COLO668 (cell line): ENCODE data around the gene MEGF11.
"Not testable (repeated sequence)": the region's sequence is repeated elsewhere in the genome, so short reads cannot be mapped to it uniquely, and the experiment has no call there.

Experiments
- DNase-seq: peaks from one replicate; lab custom pipeline; 2025; ENCODE audit not compliant: unreplicated experiment; lab: John Stamatoyannopoulos, UW

Gene MEGF11

GRCh38 chr15:66014022-66014421, 239.5 kb downstream of the MEGF11 start:
- no peak for DNase-seq

GRCh38 chr15:66008940-66009562, 244.5 kb downstream of the MEGF11 start:
- no peak for DNase-seq

DNA sequence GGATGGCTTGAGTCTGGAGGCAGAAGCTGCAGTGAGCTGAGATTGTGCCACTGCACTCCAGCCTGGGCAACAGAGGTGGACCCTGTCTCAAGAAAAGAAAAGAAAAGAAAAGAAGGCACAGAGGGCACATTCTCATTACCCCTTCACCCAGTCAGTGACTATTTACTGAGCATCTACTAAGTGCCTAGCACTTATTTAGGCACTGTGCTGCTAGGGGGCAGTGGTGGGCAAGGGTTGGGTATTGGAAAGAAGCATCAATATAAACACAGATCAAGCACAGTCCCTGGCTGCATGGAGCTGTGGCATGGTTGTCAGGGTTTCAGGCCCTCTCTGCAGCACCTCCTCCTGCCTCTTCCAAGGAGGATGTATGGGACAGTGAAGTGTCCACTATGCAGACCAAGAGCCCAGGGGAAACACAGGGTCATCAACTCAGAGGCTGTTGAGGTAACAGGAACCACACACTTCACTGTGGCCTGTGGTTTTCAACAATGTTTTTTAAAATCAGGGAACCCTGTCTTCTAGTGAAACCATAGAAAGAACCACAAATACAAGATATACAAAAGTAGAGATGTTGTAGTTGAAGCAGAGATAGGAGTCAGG, 245.8 kb downstream of the MEGF11 start:
- DNase-seq: peak; percentile 11

GRCh38 chr15:66006986-66007385, 246.6 kb downstream of the MEGF11 start:
- DNase-seq: no peak

- no peak for DNase-seq
Observed at GRCh38 chr15:66004618-66005262, 248.8 kb downstream of the MEGF11 start.

GRCh38 chr15:66003129-66003528, 250.4 kb downstream of the MEGF11 start:
- DNase-seq: not testable (repeated sequence)

- DNase-seq: no peak
Observed at GRCh38 chr15:66001717-66002426, 251.7 kb downstream of the MEGF11 start.

- no peak for DNase-seq
Observed at GRCh38 chr15:66001042-66001441, 252.5 kb downstream of the MEGF11 start.

DNA sequence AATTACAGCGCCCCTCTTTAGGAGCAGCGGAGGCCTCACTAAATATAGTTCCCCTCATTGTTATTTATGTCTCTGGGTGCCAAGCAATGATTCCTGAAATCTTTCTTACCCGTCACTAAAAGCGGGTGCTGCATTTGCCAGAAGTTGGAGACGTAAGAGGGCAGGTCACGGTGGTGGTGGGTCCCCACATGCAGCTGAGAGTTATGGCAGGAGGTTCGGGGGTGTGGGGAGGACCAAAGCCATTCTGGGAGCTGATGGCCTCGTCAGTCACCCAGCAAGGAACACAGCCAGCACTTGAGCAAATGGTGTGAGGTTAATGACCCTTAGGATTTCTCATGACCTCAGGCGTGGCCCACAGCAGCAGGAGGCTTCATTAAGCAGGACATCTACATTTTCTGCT, 255.1 kb downstream of the MEGF11 start:
- no peak for DNase-seq

DNA sequence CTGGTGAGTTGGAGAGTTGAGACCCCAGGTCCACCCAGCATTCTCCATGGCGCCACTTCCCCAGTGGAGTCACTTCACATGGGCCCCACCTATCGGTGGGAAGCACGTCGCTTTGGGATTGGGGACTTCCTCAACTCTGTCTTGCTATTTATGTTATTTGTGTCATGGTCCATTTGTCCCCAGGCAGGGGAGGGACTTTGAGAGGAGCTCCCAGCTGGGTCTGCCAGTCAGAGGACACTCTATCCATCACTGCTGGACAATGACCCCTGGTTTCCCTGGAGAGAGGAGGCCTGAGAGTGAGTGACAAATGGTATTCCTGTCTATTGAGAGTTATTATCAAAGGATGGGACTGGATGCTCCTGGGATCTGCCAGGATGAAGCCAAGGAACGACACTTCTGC, 256.6 kb downstream of the MEGF11 start:
- DNase-seq: no peak

- DNase-seq: no peak
Observed at GRCh38 chr15:65994832-65995231, 258.7 kb downstream of the MEGF11 start.

GRCh38 chr15:65993762-65994161, 259.8 kb downstream of the MEGF11 start:
- no peak for DNase-seq

DNA sequence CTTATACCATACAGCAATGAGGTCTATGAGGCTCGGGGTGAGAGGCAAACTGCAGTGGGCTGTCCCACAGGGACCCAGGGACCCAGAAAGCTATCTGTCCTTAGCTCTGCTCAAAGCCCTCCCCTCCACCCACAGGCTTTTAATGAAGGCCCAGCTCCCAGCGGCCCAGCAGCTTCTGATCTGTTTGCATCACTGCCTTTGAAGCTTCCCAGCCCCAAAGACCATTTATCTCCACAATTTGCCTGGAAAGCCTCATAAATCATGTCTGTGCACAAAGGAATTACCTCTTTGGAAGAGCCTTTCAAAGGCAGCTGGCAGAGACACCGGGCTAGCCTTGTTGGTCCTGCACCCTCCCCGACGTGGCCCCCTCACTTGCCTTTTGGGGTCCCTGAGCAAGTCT, 260.3 kb downstream of the MEGF11 start:
- DNase-seq: no peak

DNA sequence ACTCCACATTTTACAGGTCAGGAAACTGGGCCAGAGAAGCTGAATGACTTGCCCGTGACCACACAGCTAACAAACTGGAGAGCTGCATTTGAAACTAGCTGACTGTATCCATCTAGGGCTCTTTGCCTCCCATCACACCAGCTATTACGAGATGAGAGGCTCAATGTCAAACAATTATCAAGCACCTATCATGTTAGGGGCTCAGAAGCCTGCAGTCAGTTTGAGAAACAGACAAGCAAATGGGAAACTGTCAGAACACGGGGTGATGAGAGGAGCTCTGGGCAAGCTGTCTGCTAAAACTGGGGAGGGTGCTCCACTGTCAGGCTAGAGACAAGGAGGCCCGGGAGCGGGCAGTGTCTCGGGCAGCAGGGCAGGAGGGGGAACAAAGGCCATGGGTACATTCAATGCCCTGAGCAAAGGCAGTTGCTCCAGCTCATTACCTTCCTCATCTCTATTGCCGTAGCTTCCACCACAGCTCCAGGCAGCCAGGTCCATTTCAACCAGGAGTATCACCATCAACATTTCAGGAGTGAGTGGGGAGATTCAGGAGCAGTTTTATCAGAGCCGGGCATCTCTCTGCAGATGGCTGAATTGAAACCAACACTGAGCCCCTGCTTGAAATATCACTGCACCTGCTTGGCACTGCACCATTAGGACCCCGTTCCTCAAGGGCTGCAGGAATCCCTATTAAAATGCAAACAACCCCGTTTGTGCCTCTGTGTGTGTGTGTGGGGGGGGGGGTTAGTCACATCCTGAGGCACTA, 261.6 kb downstream of the MEGF11 start:
- no peak for DNase-seq

GRCh38 chr15:65990298-65990981, 263.1 kb downstream of the MEGF11 start:
- no peak for DNase-seq

DNA sequence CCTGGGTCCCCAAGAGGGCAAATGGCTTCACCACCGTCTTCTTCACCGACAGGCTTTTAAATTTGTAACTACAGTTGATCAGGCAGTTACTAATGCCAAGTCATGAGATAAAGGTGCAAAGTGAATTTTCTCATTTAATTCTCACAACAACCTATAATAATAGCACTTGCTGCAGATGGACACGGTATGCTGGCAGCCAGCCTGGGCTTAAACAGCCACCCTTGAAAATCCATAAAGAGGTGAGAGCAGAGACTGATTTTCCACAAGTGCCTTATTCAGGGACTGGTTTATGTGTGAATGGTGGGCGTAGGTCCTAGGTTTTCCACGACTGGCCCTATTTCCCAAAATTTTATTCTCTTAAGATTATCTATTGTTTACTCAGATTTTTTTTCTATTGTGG, 266.4 kb downstream of the MEGF11 start:
- no peak for DNase-seq

DNA sequence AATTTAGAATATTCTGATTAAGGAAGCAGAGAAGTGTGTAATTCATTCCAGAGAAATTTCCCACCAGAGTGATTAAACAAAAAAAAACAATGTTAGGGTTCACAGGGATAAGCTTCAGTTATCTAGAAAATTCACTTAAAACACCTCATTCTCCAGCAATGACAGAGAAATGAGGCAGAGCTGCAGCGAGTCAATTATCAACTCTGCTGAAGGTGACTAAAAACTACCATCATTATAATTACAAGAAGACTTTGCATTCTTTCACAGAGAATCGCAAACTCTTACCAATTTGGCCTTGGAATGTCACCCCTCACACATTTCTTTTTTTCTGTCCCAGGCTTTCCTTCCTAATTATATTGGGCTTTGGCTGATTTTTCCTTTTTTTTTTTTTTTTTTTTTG, 267.1 kb downstream of the MEGF11 start:
- DNase-seq: no peak

DNA sequence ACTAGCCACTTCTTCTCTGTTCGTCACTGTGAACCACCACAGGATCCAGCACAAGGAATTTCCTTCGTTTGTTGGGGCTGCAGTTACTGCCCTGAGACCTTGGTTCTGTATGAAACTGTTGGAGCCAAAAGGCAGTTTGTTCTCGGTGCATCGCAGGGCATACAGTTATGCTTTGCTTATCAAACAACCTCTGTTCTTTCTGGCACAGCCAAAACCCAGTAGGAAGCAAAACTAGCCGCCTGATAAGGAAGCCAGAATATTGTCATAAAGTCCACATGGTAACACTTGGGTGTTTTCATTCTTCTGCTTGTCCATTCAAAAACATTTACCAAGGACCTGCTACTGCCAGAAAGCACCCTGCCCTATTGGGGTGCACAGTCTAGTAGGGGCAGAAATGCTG, 268.2 kb downstream of the MEGF11 start:
- DNase-seq: no peak

DNA sequence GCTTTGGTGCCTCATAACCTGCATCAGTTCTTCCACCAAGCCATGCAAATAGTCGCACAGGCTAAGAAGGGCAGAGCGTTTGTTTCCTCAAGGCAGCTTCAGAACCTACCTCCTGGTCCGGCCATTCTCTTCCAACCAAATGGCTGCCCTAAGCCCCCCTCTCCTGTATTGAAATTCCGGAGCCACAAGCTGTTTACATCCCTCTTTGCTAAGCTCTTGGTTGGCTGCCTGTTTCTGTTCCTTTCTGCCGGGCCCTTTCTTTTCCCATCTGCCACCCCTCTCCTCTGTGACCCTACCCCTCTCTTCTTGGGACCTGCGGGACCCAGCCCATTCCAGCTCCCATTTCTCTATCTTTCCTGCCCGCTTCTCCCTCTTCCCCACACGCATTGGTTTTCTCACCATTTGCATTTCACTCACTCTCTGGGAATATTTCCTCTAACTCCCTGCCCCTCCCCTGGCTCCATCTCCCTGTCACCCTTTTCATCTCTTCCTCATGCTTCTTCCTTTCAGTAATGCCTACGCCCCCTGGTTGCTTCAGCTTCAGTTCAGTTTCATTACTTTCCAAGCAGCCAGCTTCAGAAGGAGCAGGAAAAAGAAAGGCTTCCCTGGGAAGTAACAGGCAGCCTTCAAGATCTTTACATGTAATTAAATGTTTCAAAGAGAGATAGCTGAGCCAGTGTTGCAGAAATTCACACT, 270.8 kb downstream of the MEGF11 start:
- no peak for DNase-seq
